Gastrocnemius medialis (tissue), 4 donors: ENCODE measurements around the gene MGAT5.

Source experiments
- POLR2A ChIP-seq, 2 donors: fragments of 450-650 bp; IDR thresholded peaks; one replicate each; pipeline ENCODE4 v1.6.1; 2017; ENCODE audit warnings: antibody characterized with exemption in 2 of 2, mild to moderate bottlenecking in 2 of 2, moderate library complexity in 2 of 2
- TF ChIP-seq, protein P1 (sequence below), 5 experiments: fragments of 450-650 bp in 3 of 5; fragments of 200-600 bp in 2 of 5; sonication (generic) in 2 of 5; IDR thresholded peaks in 4 of 5; conservative IDR thresholded peaks in 1 of 5; 1 replicate in 4 of 5; 2 replicates in 1 of 5; pipeline ENCODE4 v1.5.1; 2016 to 2019; ENCODE audit warnings: antibody characterized with exemption in 5 of 5, mild to moderate bottlenecking in 3 of 5, moderate library complexity in 3 of 5

DNA sequence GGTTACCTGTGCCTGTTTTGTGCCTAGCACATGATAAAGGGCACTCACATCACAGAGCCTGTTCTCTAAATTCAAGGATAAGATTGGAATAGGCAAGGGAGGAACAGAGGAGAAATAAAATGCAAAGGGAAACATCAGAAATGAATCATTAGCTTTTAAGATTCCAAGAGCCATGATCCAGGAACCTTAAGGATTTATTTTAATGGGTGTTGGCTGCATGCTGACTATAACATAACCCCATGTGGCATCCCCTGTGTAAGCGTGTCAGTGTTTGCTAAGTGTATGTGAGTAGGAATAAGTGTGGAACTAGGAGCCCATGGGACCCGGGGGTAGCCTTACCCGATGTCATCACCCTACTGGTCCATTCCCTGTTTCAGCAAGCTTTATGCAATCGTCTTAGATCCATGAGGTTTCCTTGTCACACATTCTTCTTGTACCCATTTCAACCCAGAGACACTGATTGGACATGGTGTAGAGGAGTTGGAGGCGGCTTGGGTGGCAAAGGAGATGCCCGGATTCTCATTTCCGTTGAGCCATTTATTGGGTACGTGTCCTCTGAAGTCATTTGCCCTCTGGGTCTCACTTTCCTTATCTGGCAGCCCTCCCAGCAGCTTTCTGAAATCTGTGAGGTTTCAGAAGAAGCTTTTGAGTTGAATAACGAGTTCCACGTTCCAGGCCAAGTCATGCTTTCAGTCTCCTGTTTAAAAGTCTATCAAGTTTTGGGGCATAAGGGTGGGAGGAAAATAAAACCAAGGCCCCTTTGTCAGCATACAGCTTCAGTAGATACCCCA is 117.0 kb downstream of the MGAT5 start:
- TF ChIP-seq, protein P1, sequence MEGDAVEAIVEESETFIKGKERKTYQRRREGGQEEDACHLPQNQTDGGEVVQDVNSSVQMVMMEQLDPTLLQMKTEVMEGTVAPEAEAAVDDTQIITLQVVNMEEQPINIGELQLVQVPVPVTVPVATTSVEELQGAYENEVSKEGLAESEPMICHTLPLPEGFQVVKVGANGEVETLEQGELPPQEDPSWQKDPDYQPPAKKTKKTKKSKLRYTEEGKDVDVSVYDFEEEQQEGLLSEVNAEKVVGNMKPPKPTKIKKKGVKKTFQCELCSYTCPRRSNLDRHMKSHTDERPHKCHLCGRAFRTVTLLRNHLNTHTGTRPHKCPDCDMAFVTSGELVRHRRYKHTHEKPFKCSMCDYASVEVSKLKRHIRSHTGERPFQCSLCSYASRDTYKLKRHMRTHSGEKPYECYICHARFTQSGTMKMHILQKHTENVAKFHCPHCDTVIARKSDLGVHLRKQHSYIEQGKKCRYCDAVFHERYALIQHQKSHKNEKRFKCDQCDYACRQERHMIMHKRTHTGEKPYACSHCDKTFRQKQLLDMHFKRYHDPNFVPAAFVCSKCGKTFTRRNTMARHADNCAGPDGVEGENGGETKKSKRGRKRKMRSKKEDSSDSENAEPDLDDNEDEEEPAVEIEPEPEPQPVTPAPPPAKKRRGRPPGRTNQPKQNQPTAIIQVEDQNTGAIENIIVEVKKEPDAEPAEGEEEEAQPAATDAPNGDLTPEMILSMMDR (IDR thresholded peaks at IDR 0.05 in 4 of 5, conservative IDR thresholded peaks at IDR 0.05 in 1 of 5): no peak
- no peak for TF ChIP-seq POLR2A (IDR thresholded peaks at IDR 0.05)
